Keratinocyte (primary cell): Measurements from ENCODE around the gene ARHGAP8.

Source experiments
- EZH2 ChIP-seq: IDR thresholded peaks from one replicate; pipeline ENCODE4 v1.6.1; 2012; ENCODE audit warnings: inconsistent platforms, mild to moderate bottlenecking, low read length, moderate library complexity
- TF ChIP-seq, protein P1 (sequence below), 3 experiments: IDR thresholded peaks in 1 of 3; conservative IDR thresholded peaks in 1 of 3; optimal IDR thresholded peaks in 1 of 3; 2 replicates in 2 of 3; 3 replicates in 1 of 3; pipeline versions ENCODE3 to v1.5.1; 2011; ENCODE audit warnings: low read length in 3 of 3, mild to moderate bottlenecking in 3 of 3, moderate library complexity in 2 of 3, control low read depth in 1 of 3, inconsistent platforms in 1 of 3; ENCODE audit not compliant: insufficient read depth in 2 of 3; ENCODE audit errors: extremely low read depth in 1 of 3

DNA sequence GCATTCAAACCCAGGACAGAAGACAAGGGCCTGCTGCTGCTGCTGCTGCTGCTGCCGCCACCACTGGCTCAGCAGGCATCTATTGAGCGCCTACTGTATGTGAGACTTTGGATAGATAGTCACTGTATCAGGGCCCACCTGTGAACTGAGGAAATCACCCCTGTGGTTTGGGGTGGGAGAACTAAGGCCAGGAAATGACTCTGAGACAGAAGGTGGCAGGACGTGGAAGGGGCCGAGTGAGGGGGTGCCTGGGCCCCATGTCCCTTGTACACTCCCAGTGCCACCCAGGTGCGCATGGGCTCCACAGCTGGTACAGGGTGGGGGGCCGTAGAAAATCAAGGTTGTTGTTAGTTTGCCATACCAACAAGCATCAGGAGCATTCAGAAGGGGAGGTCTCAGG, 50.6 kb downstream of the ARHGAP8 start:
- TF ChIP-seq, protein P1, sequence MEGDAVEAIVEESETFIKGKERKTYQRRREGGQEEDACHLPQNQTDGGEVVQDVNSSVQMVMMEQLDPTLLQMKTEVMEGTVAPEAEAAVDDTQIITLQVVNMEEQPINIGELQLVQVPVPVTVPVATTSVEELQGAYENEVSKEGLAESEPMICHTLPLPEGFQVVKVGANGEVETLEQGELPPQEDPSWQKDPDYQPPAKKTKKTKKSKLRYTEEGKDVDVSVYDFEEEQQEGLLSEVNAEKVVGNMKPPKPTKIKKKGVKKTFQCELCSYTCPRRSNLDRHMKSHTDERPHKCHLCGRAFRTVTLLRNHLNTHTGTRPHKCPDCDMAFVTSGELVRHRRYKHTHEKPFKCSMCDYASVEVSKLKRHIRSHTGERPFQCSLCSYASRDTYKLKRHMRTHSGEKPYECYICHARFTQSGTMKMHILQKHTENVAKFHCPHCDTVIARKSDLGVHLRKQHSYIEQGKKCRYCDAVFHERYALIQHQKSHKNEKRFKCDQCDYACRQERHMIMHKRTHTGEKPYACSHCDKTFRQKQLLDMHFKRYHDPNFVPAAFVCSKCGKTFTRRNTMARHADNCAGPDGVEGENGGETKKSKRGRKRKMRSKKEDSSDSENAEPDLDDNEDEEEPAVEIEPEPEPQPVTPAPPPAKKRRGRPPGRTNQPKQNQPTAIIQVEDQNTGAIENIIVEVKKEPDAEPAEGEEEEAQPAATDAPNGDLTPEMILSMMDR (optimal IDR thresholded peaks at IDR 0.05 in 1 of 3, IDR thresholded peaks at IDR 0.05 in 1 of 3, conservative IDR thresholded peaks at IDR 0.05 in 1 of 3; ENCODE audit: extremely low read depth in 1 of 3, insufficient read depth in 2 of 3, low read length in 3 of 3), result no peak
- TF ChIP-seq EZH2, result no peak
